IPS DF 4.7 (cell line): ENCODE data around the gene TSPAN9.

Source experiments
- DNase-seq: peaks from one replicate; pipeline ENCODE4 v3.0.0-alpha.2; 2013; ENCODE audit warnings: low spot score; ENCODE audit errors: extremely low read depth

Gene TSPAN9

GRCh38 chr12:3160081-3160480 is 82.9 kb downstream of the TSPAN9 start:
- DNase-seq, result no peak

GRCh38 chr12:3161861-3162260 is 84.7 kb downstream of the TSPAN9 start:
- DNase-seq, result no peak

GRCh38 chr12:3164454-3165077 is 87.4 kb downstream of the TSPAN9 start:
- no peak for DNase-seq

GRCh38 chr12:3165078-3165980 is 88.2 kb downstream of the TSPAN9 start:
- no peak for DNase-seq

GRCh38 chr12:3167636-3168035 is 90.5 kb downstream of the TSPAN9 start:
- DNase-seq, result no peak

GRCh38 chr12:3168223-3169221 is 91.3 kb downstream of the TSPAN9 start:
- no peak for DNase-seq

GRCh38 chr12:3170423-3171194 is 93.4 kb downstream of the TSPAN9 start:
- DNase-seq, result no peak

- no peak for DNase-seq
Observed at GRCh38 chr12:3171195-3171591, 94.0 kb downstream of the TSPAN9 start.

GRCh38 chr12:3172124-3173007 is 95.2 kb downstream of the TSPAN9 start:
- DNase-seq, result no peak

- no peak for DNase-seq
Observed at GRCh38 chr12:3173008-3173553, 95.9 kb downstream of the TSPAN9 start.

- no peak for DNase-seq
Observed at GRCh38 chr12:3173912-3174311, 96.7 kb downstream of the TSPAN9 start.

GRCh38 chr12:3175238-3175637 is 98.1 kb downstream of the TSPAN9 start:
- no peak for DNase-seq

- no peak for DNase-seq
Observed at GRCh38 chr12:3176754-3177153, 99.6 kb downstream of the TSPAN9 start.

- no peak for DNase-seq
Observed at GRCh38 chr12:3177778-3178425, 100.7 kb downstream of the TSPAN9 start.

- DNase-seq, result no peak
Observed at GRCh38 chr12:3178671-3179313, 101.6 kb downstream of the TSPAN9 start.

GRCh38 chr12:3179731-3180130 is 102.6 kb downstream of the TSPAN9 start:
- DNase-seq, result no peak

GRCh38 chr12:3182426-3182825 is 105.2 kb downstream of the TSPAN9 start:
- no peak for DNase-seq

- DNase-seq, result no peak
Observed at GRCh38 chr12:3184485-3184884, 107.3 kb downstream of the TSPAN9 start.
